SK-N-SH treated with all-trans-retinoic acid at 6 μM for 48 hours (cell line): ENCODE results near the gene PARP1.

Experiments
- ATAC-seq: fragments of 200-7000 bp; cut with Tn5 transposase; 3 replicates; pipeline ENCODE4 v1.9.1; 2020; ENCODE audit warnings: mild to moderate bottlenecking, moderate library complexity
- CREB5 ChIP-seq: fragments of 250-450 bp; sonication (Bioruptor Pico); IDR thresholded peaks from 2 replicates; pipeline ENCODE4 v1.5.1; 2020; ENCODE audit warnings: low read depth, mild to moderate bottlenecking, moderate library complexity
- CSDC2 ChIP-seq: fragments of 250-450 bp; sonication (Bioruptor Pico); IDR thresholded peaks from 2 replicates; pipeline ENCODE4 v1.5.0; 2020; ENCODE audit warnings: mild to moderate bottlenecking, moderate library complexity
- ESRRG ChIP-seq: fragments of 250-450 bp; sonication (Bioruptor Pico); IDR thresholded peaks from 2 replicates; pipeline ENCODE4 v1.6.1; 2021; ENCODE audit warnings: mild to moderate bottlenecking
- GLIS3 ChIP-seq: fragments of 250-450 bp; sonication (Bioruptor Pico); IDR thresholded peaks from 2 replicates; pipeline ENCODE4 v1.5.0; 2020; ENCODE audit warnings: mild to moderate bottlenecking, moderate library complexity
- ISL1 ChIP-seq: fragments of 250-450 bp; sonication (Bioruptor Pico); IDR thresholded peaks from 2 replicates; pipeline ENCODE4 v2.1.2; 2022; ENCODE audit warnings: mild to moderate bottlenecking, moderate library complexity
- OSR1 ChIP-seq: fragments of 250-450 bp; sonication (Bioruptor Pico); IDR thresholded peaks from 2 replicates; pipeline ENCODE4 v1.8.0; 2022; ENCODE audit warnings: moderate library complexity, mild to moderate bottlenecking, inconsistent platforms
- PATZ1 ChIP-seq: fragments of 250-450 bp; sonication (Bioruptor Pico); IDR thresholded peaks from 2 replicates; pipeline ENCODE4 v1.8.0; 2020; ENCODE audit warnings: mild to moderate bottlenecking, moderate library complexity, borderline replicate concordance
- PPARA ChIP-seq: fragments of 250-450 bp; sonication (Bioruptor Pico); IDR thresholded peaks from 2 replicates; pipeline ENCODE4 v1.5.0; 2020; ENCODE audit warnings: mild to moderate bottlenecking, borderline replicate concordance
- RARB ChIP-seq: fragments of 250-450 bp; sonication (Bioruptor Pico); IDR thresholded peaks from 2 replicates; pipeline ENCODE4 v1.8.0; 2021; ENCODE audit warnings: mild to moderate bottlenecking, moderate library complexity
- SNAI2 ChIP-seq: fragments of 250-450 bp; sonication (Bioruptor Pico); IDR thresholded peaks from 2 replicates; pipeline ENCODE4 v1.5.0; 2020; ENCODE audit warnings: mild to moderate bottlenecking, moderate library complexity
- TCF4 ChIP-seq: fragments of 250-450 bp; sonication (Bioruptor Pico); IDR thresholded peaks from 2 replicates; pipeline ENCODE4 v1.8.0; 2021; ENCODE audit warnings: mild to moderate bottlenecking, moderate library complexity, borderline replicate concordance
- TOX ChIP-seq: fragments of 250-450 bp; sonication (Bioruptor Pico); IDR thresholded peaks from 2 replicates; pipeline ENCODE4 v1.8.0; 2021; ENCODE audit warnings: mild to moderate bottlenecking, moderate library complexity, borderline replicate concordance
- ZFP30 ChIP-seq: fragments of 450-650 bp; formaldehyde crosslinking; IDR thresholded peaks from 2 replicates; pipeline ENCODE4 v1.5.0; 2022; ENCODE audit warnings: mild to moderate bottlenecking, moderate library complexity
- ZNF565 ChIP-seq: fragments of 450-650 bp; formaldehyde crosslinking; conservative IDR thresholded peaks from 2 replicates; pipeline ENCODE4 v1.5.0; 2020; ENCODE audit warnings: low read depth, mild to moderate bottlenecking, moderate library complexity
- ZNF70 ChIP-seq: fragments of 450-650 bp; formaldehyde crosslinking; IDR thresholded peaks from 2 replicates; pipeline ENCODE4 v1.5.0; 2020; ENCODE audit warnings: mild to moderate bottlenecking, moderate library complexity
- ZNF8 ChIP-seq: fragments of 450-650 bp; formaldehyde crosslinking; IDR thresholded peaks from 2 replicates; pipeline ENCODE4 v1.5.0; 2020; ENCODE audit warnings: mild to moderate bottlenecking, moderate library complexity
- TF ChIP-seq, protein P1 (sequence below): fragments of 250-450 bp; sonication (Bioruptor Pico); IDR thresholded peaks from 2 replicates; pipeline ENCODE4 v1.8.0; 2021; ENCODE audit warnings: low read depth, mild to moderate bottlenecking, moderate library complexity, borderline replicate concordance
- TF ChIP-seq, protein P2 (sequence below): fragments of 250-450 bp; sonication (Bioruptor Pico); IDR thresholded peaks from 2 replicates; pipeline ENCODE4 v1.5.0; 2020; ENCODE audit warnings: mild to moderate bottlenecking, moderate library complexity
- TF ChIP-seq, protein P3 (sequence below): fragments of 250-450 bp; sonication (Bioruptor Pico); IDR thresholded peaks from 2 replicates; pipeline ENCODE4 v1.5.1; 2021; ENCODE audit warnings: mild to moderate bottlenecking, moderate library complexity

The PARP1 gene

GRCh38 chr1:226400519-226401354, 7.2 kb downstream of the PARP1 start:
- TF ChIP-seq GLIS3 (no peak), ZNF70 (CRISPR knock-in tag) (no peak), CSDC2 (no peak), SNAI2 (CRISPR knock-in tag) (no peak), ESRRG (CRISPR knock-in tag) (no peak), PPARA (no peak), PATZ1 (no peak), CREB5 (no peak), ISL1 (CRISPR knock-in tag) (no peak), OSR1 (CRISPR knock-in tag) (no peak), TCF4 (CRISPR knock-in tag) (no peak), ZNF8 (CRISPR knock-in tag) (no peak), ZNF565 (no peak), RARB (no peak)
- TF ChIP-seq, protein P1, sequence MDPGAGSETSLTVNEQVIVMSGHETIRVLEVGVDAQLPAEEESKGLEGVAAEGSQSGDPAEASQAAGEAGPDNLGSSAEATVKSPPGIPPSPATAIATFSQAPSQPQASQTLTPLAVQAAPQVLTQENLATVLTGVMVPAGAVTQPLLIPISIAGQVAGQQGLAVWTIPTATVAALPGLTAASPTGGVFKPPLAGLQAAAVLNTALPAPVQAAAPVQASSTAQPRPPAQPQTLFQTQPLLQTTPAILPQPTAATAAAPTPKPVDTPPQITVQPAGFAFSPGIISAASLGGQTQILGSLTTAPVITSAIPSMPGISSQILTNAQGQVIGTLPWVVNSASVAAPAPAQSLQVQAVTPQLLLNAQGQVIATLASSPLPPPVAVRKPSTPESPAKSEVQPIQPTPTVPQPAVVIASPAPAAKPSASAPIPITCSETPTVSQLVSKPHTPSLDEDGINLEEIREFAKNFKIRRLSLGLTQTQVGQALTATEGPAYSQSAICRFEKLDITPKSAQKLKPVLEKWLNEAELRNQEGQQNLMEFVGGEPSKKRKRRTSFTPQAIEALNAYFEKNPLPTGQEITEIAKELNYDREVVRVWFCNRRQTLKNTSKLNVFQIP = no peak
- TF ChIP-seq, protein P2, sequence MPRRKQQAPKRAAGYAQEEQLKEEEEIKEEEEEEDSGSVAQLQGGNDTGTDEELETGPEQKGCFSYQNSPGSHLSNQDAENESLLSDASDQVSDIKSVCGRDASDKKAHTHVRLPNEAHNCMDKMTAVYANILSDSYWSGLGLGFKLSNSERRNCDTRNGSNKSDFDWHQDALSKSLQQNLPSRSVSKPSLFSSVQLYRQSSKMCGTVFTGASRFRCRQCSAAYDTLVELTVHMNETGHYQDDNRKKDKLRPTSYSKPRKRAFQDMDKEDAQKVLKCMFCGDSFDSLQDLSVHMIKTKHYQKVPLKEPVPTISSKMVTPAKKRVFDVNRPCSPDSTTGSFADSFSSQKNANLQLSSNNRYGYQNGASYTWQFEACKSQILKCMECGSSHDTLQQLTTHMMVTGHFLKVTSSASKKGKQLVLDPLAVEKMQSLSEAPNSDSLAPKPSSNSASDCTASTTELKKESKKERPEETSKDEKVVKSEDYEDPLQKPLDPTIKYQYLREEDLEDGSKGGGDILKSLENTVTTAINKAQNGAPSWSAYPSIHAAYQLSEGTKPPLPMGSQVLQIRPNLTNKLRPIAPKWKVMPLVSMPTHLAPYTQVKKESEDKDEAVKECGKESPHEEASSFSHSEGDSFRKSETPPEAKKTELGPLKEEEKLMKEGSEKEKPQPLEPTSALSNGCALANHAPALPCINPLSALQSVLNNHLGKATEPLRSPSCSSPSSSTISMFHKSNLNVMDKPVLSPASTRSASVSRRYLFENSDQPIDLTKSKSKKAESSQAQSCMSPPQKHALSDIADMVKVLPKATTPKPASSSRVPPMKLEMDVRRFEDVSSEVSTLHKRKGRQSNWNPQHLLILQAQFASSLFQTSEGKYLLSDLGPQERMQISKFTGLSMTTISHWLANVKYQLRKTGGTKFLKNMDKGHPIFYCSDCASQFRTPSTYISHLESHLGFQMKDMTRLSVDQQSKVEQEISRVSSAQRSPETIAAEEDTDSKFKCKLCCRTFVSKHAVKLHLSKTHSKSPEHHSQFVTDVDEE (CRISPR knock-in tag) = no peak
- TF ChIP-seq, protein P3, sequence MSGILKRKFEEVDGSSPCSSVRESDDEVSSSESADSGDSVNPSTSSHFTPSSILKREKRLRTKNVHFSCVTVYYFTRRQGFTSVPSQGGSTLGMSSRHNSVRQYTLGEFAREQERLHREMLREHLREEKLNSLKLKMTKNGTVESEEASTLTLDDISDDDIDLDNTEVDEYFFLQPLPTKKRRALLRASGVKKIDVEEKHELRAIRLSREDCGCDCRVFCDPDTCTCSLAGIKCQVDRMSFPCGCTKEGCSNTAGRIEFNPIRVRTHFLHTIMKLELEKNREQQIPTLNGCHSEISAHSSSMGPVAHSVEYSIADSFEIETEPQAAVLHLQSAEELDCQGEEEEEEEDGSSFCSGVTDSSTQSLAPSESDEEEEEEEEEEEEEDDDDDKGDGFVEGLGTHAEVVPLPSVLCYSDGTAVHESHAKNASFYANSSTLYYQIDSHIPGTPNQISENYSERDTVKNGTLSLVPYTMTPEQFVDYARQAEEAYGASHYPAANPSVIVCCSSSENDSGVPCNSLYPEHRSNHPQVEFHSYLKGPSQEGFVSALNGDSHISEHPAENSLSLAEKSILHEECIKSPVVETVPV = no peak
- no peak for ATAC-seq

DNA sequence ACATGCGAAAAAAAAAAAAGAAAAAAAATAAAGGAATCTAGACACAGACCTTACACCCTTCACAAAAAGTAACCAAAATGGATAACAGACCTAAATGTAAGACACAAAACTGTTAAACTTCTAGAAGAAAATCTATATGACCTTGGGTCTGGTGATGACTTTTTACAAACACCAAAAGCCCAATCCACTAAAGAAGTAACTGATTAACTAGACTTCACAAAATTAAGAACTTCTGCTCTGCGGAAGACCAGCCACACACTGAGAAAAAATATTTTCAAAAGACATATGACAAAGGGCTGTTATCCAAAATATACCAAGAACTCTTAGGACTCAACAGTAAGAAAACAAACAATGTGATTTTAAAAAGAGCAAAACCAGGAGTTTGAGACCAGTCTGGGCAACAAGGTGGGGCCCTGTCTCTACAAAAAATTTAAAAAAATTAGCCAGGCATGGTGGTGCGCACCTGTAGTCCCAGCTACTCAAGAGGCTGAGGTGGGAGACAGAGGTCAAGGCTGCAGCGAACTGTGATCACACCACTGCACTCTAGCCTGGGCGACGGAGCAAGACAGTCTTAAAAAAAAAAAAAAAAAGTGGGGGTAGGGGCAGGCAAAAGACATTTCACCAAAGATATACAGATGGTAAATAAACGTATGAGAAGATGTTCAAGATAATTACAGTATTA, 9.8 kb downstream of the PARP1 start:
- no peak for ATAC-seq
- TF ChIP-seq ESRRG (CRISPR knock-in tag) = no peak
- no peak for TF ChIP-seq TCF4 (CRISPR knock-in tag)
- no peak for TF ChIP-seq ISL1 (CRISPR knock-in tag)
- TF ChIP-seq ZNF8 (CRISPR knock-in tag) = no peak
- no peak for TF ChIP-seq ZFP30 (CRISPR knock-in tag)
- TF ChIP-seq OSR1 (CRISPR knock-in tag) = no peak
- no peak for TF ChIP-seq GLIS3

GRCh38 chr1:226397011-226397926, 10.6 kb downstream of the PARP1 start:
- ATAC-seq = no peak
- TF ChIP-seq, protein P2 (CRISPR knock-in tag) = no peak
- no peak for TF ChIP-seq GLIS3
- TF ChIP-seq TOX (CRISPR knock-in tag) = no peak
- no peak for TF ChIP-seq PATZ1
- no peak for TF ChIP-seq ESRRG (CRISPR knock-in tag)
